ENCODE results near the gene RAF1. TPM values are rescaled to one million over a fixed set of nuclear protein-coding genes. Genes with fewer than 3 reads are reported as not detected.
A peak's percentile ranks its signal among the peaks of the same experiment; 100 is the strongest.

Gene RAF1
- total RNA-seq, 1 donor from 2014 or later, result 115 TPM

DNA sequence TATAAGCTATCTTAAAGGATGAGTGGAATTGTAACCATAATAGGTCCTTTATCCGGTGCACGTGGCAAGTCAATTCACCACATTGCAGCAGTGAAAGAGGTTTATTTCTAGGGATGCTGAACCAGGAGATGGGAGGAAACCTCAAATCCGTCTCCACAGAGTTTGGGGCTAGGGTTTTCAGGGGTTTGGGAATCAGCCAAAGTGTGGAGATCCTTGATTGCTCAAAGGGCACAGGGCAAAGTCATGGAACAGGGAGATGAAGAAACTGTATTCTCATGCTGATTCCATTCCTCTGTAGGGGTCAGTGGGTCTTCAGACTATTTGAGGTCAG lies 7.2 kb upstream of the RAF1 start:
- H4K20me1 ChIP-seq (ENCODE audit: low read depth), result no peaks in the 10 kb centered on the region
- no peak overlapping the region for H2AFZ ChIP-seq (replicated peaks)
- H3K9me3 ChIP-seq (ENCODE audit: low read depth), result no peaks in the 10 kb centered on the region
- peaks cover 7% of the 10 kb centered on the region for H3K27me3 Mint-ChIP-seq (ENCODE audit: insufficient read depth, low read depth)
- H3K9ac ChIP-seq, result no peak overlapping the region
- peaks cover 4% of the 10 kb centered on the region for H3K9me3 Mint-ChIP-seq
- no peak overlapping the region for H3K27ac ChIP-seq
- no peaks in the 10 kb centered on the region for H3K4me1 ChIP-seq
- H3K4me2 ChIP-seq, result no peak overlapping the region
- no peaks in the 10 kb centered on the region for H3F3A ChIP-seq (ENCODE audit: low read depth)
- no peak overlapping the region for H3K4me3 ChIP-seq
- H3K27me3 ChIP-seq, result no peaks in the 10 kb centered on the region
- H3K36me3 ChIP-seq, result no peaks in the 10 kb centered on the region
- no peak overlapping the region for H3K4me3 Mint-ChIP-seq
- H3K27ac Mint-ChIP-seq, result no peak overlapping the region
- no peak for DNase-seq (ENCODE audit: low spot score)
- no peaks in the 10 kb centered on the region for H3K79me2 ChIP-seq (ENCODE audit: low read depth)
- H3K36me3 Mint-ChIP-seq, result peaks cover 3% of the 10 kb centered on the region
- H3K4me1 Mint-ChIP-seq, result peaks cover 2% of the 10 kb centered on the region
- TF ChIP-seq, protein P1, sequence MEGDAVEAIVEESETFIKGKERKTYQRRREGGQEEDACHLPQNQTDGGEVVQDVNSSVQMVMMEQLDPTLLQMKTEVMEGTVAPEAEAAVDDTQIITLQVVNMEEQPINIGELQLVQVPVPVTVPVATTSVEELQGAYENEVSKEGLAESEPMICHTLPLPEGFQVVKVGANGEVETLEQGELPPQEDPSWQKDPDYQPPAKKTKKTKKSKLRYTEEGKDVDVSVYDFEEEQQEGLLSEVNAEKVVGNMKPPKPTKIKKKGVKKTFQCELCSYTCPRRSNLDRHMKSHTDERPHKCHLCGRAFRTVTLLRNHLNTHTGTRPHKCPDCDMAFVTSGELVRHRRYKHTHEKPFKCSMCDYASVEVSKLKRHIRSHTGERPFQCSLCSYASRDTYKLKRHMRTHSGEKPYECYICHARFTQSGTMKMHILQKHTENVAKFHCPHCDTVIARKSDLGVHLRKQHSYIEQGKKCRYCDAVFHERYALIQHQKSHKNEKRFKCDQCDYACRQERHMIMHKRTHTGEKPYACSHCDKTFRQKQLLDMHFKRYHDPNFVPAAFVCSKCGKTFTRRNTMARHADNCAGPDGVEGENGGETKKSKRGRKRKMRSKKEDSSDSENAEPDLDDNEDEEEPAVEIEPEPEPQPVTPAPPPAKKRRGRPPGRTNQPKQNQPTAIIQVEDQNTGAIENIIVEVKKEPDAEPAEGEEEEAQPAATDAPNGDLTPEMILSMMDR (IDR thresholded peaks at IDR 0.05), result no peak
- TF ChIP-seq EZH2 (IDR thresholded peaks at IDR 0.05) (no peak), EZH2phosphoT487 (IDR thresholded peaks at IDR 0.05) (no peak)

DNA sequence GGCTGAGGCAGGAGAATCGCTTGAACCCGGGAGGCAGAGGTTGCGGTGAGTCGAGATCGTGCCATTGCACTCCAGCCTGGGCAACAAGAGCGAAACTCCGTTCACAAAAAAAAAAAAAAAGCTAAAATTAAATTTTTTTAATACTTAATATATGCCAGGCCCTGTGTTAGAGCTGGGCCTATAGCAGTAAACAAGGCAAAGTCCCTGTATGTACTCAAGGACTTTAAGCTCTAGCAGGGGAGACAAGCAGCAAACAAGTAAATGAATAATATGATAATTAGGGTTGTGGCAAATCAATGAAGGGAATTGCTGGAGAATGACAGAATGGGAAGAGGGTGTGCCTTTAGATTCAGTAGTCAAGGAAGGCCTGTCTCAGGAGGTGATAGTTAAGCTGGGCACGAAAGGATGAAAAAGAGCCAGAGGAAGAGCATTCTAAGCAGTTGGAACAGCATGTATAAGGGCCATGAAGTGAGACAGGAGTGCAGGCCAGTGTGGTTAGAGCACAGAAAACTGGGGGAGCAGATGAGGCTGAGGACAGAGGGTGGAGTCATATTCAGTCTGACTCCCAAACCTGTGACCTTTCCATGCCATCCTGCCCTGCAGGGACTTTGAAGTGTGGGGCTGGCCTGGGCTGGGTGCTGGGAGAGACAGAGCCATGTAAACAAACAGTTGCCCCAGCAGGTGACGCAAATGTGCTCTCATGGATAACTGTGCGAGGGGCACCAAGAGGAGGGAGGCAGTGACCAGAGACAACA lies 6.6 kb upstream of the RAF1 start:
- Mint-ChIP-seq H3K36me3 (peaks cover 3% of the 10 kb centered on the region), H3K9me3 (peaks cover 4% of the 10 kb centered on the region), H3K27ac (no peak overlapping the region), H3K27me3 (ENCODE audit: insufficient read depth, low read depth) (peaks cover 6% of the 10 kb centered on the region), H3K4me3 (no peak overlapping the region), H3K4me1 (peaks cover 2% of the 10 kb centered on the region)
- no peaks in the 10 kb centered on the region for H3K79me2 ChIP-seq (ENCODE audit: low read depth)
- DNase-seq (ENCODE audit: low spot score), result no peak
- H3K36me3 ChIP-seq, result no peaks in the 10 kb centered on the region
- TF ChIP-seq EZH2 (IDR thresholded peaks at IDR 0.05), result no peak
- TF ChIP-seq EZH2phosphoT487 (IDR thresholded peaks at IDR 0.05), result no peak
- TF ChIP-seq, protein P1 (IDR thresholded peaks at IDR 0.05), result no peak
- H3K4me2 ChIP-seq, result no peak overlapping the region
- no peak overlapping the region for H2AFZ ChIP-seq (replicated peaks)
- no peaks in the 10 kb centered on the region for H3K4me1 ChIP-seq
- H3K9ac ChIP-seq, result no peak overlapping the region
- no peak overlapping the region for H3K4me3 ChIP-seq
- H3K9me3 ChIP-seq (ENCODE audit: low read depth), result no peaks in the 10 kb centered on the region
- H4K20me1 ChIP-seq (ENCODE audit: low read depth), result no peaks in the 10 kb centered on the region
- no peak overlapping the region for H3K27ac ChIP-seq
- H3F3A ChIP-seq (ENCODE audit: low read depth), result no peaks in the 10 kb centered on the region
- H3K27me3 ChIP-seq, result no peaks in the 10 kb centered on the region

DNA sequence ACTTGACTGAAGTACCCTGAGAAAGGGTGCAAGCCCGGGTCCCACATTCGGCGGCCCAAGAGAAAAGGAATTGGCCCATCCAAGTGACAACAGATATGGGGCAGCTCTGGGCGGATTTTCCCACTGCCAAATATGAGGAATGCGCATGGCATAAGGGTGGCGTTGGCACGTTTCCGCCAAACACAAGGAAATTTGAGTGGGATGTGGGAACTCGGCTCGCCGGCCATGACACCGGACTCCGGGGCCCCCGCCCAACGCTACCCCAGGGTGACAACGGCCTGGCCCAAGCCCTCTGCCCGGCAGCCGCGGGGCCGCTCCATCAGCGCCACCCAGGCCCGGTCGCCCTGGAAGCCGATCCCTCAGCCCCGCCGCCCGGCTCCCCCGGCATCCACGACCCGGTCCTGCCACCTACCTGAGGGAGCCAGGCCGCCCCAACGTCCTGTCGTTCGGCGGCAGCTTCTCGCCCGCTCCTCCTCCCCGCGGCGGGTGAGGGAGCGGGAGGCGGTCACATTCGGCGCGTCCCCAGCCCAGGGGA lies 449 bp downstream of the RAF1 start:
- no peaks in the 10 kb centered on the region for H3K36me3 ChIP-seq
- Mint-ChIP-seq H3K4me3 (peak overlapping the region; percentile 90), H3K36me3 (no peaks in the 10 kb centered on the region), H3K4me1 (peaks cover 30% of the 10 kb centered on the region), H3K27ac (peak overlapping the region; percentile 99), H3K27me3 (ENCODE audit: insufficient read depth, low read depth) (peaks cover 4% of the 10 kb centered on the region), H3K9me3 (no peaks in the 10 kb centered on the region)
- H3K79me2 ChIP-seq (ENCODE audit: low read depth), result peaks cover 55% of the 10 kb centered on the region
- TF ChIP-seq EZH2 (IDR thresholded peaks at IDR 0.05), result no peak
- TF ChIP-seq, protein P1 (IDR thresholded peaks at IDR 0.05), result no peak
- TF ChIP-seq EZH2phosphoT487 (IDR thresholded peaks at IDR 0.05), result no peak
- no peaks in the 10 kb centered on the region for H3K9me3 ChIP-seq (ENCODE audit: low read depth)
- peak overlapping the region; percentile 98 for H3K9ac ChIP-seq
- H3K4me2 ChIP-seq, result peak overlapping the region; percentile 80
- peak overlapping the region; percentile 90 for H3K4me3 ChIP-seq
- H3K4me1 ChIP-seq, result peaks cover 7% of the 10 kb centered on the region
- H2AFZ ChIP-seq (replicated peaks), result peak overlapping the region; percentile 94
- peaks cover 10% of the 10 kb centered on the region for H3F3A ChIP-seq (ENCODE audit: low read depth)
- peak overlapping the region; percentile 98 for H3K27ac ChIP-seq
- H3K27me3 ChIP-seq, result no peaks in the 10 kb centered on the region
- DNase-seq (ENCODE audit: low spot score), result no peak
- peaks cover 28% of the 10 kb centered on the region for H4K20me1 ChIP-seq (ENCODE audit: low read depth)

All from neural progenitor cell (in vitro differentiated cells).